22Rv1 (cell line): ENCODE results near the gene GGTLC1.
A peak's percentile ranks its signal among the peaks of the same experiment; 100 is the strongest.

Experiments
- H3K27ac ChIP-seq: fragments of 450-650 bp; 2 replicates; pipeline ENCODE4 v1.5.1; 2017
- CTCF ChIP-seq: fragments of 450-650 bp; IDR thresholded peaks from 2 replicates; pipeline ENCODE4 v1.5.1; 2017; ENCODE audit warnings: mild to moderate bottlenecking
- ZFX ChIP-seq: fragments of 450-650 bp; IDR thresholded peaks from 2 replicates; pipeline ENCODE4 v1.6.1; 2017; ENCODE audit warnings: antibody characterized with exemption, borderline replicate concordance

The GGTLC1 gene

GRCh38 chr20:23937303-23938117, 51.1 kb downstream of the GGTLC1 start:
- TF ChIP-seq CTCF: peak; percentile 65
- no peak for TF ChIP-seq ZFX
- H3K27ac ChIP-seq: no peak overlapping the region
